ENCODE results near the gene UNCX.

Gene UNCX

GRCh38 chr7:1246871-1247526 is 14.3 kb downstream of the UNCX start:
- no peaks in the 10 kb centered on the region for H3K79me2 ChIP-seq (ENCODE audit: insufficient read depth, low read length)
- H3F3A ChIP-seq (ENCODE audit: insufficient read depth) = no peaks in the 10 kb centered on the region
- TF ChIP-seq EZH2phosphoT487 (conservative IDR thresholded peaks at IDR 0.05; ENCODE audit: low read length) (no peak), CTCF (IDR thresholded peaks at IDR 0.05; ENCODE audit: insufficient read depth, low read length, poor library complexity, severe bottlenecking) (no peak)
- H4K20me1 ChIP-seq (ENCODE audit: low read depth, low read length) = no peaks in the 10 kb centered on the region
- no peaks in the 10 kb centered on the region for H3K9me2 ChIP-seq (replicated peaks; ENCODE audit: insufficient read depth, low read length)
- no peak overlapping the region for H3K9ac ChIP-seq (ENCODE audit: low read length)
- H3K36me3 ChIP-seq (ENCODE audit: low read length) = no peaks in the 10 kb centered on the region
- H3K9me3 ChIP-seq (ENCODE audit: insufficient read depth, low read length) = no peaks in the 10 kb centered on the region
- H3K4me3 ChIP-seq (ENCODE audit: insufficient read depth, low read length, poor library complexity, severe bottlenecking) = no peak overlapping the region
- H2AFZ ChIP-seq (ENCODE audit: low read depth, low read length, severe bottlenecking) = no peak overlapping the region
- no peaks in the 10 kb centered on the region for H3K27me3 ChIP-seq (ENCODE audit: low read length)
- no peak overlapping the region for H3K4me2 ChIP-seq (ENCODE audit: low read depth, low read length, poor library complexity, severe bottlenecking)
- no peak overlapping the region for H3K27ac ChIP-seq (ENCODE audit: low read depth, low read length)

- H3K79me2 ChIP-seq (ENCODE audit: insufficient read depth, low read length) = no peaks in the 10 kb centered on the region
- H3K27ac ChIP-seq (ENCODE audit: low read depth, low read length) = no peak overlapping the region
- no peaks in the 10 kb centered on the region for H3K36me3 ChIP-seq (ENCODE audit: low read length)
- H3K4me2 ChIP-seq (ENCODE audit: low read depth, low read length, poor library complexity, severe bottlenecking) = no peak overlapping the region
- H2AFZ ChIP-seq (ENCODE audit: low read depth, low read length, severe bottlenecking) = no peak overlapping the region
- no peaks in the 10 kb centered on the region for H3K27me3 ChIP-seq (ENCODE audit: low read length)
- H4K20me1 ChIP-seq (ENCODE audit: low read depth, low read length) = no peaks in the 10 kb centered on the region
- TF ChIP-seq CTCF (IDR thresholded peaks at IDR 0.05; ENCODE audit: insufficient read depth, low read length, poor library complexity, severe bottlenecking) = no peak
- no peak for TF ChIP-seq EZH2phosphoT487 (conservative IDR thresholded peaks at IDR 0.05; ENCODE audit: low read length)
- H3K9me2 ChIP-seq (replicated peaks; ENCODE audit: insufficient read depth, low read length) = no peaks in the 10 kb centered on the region
- H3K9me3 ChIP-seq (ENCODE audit: insufficient read depth, low read length) = no peaks in the 10 kb centered on the region
- no peak overlapping the region for H3K9ac ChIP-seq (ENCODE audit: low read length)
- H3F3A ChIP-seq (ENCODE audit: insufficient read depth) = no peaks in the 10 kb centered on the region
- no peak overlapping the region for H3K4me3 ChIP-seq (ENCODE audit: insufficient read depth, low read length, poor library complexity, severe bottlenecking)
These were observed 14.9 kb downstream of the UNCX start for GRCh38 chr7:1247527-1248041.

GRCh38 chr7:1248143-1248915 is 15.7 kb downstream of the UNCX start:
- Histone ChIP-seq H3K9me2 (replicated peaks; ENCODE audit: insufficient read depth, low read length) (no peaks in the 10 kb centered on the region), H4K20me1 (ENCODE audit: low read depth, low read length) (no peaks in the 10 kb centered on the region), H3K36me3 (ENCODE audit: low read length) (no peaks in the 10 kb centered on the region), H3K27me3 (ENCODE audit: low read length) (no peaks in the 10 kb centered on the region), H3K79me2 (ENCODE audit: insufficient read depth, low read length) (no peaks in the 10 kb centered on the region), H3K9ac (ENCODE audit: low read length) (no peak overlapping the region), H3F3A (ENCODE audit: insufficient read depth) (no peaks in the 10 kb centered on the region), H3K4me2 (ENCODE audit: low read depth, low read length, poor library complexity, severe bottlenecking) (no peak overlapping the region), H3K4me3 (ENCODE audit: insufficient read depth, low read length, poor library complexity, severe bottlenecking) (no peak overlapping the region), H3K9me3 (ENCODE audit: insufficient read depth, low read length) (no peaks in the 10 kb centered on the region), H3K27ac (ENCODE audit: low read depth, low read length) (no peak overlapping the region), H2AFZ (ENCODE audit: low read depth, low read length, severe bottlenecking) (no peak overlapping the region)
- TF ChIP-seq EZH2phosphoT487 (conservative IDR thresholded peaks at IDR 0.05; ENCODE audit: low read length) = no peak
- TF ChIP-seq CTCF (IDR thresholded peaks at IDR 0.05; ENCODE audit: insufficient read depth, low read length, poor library complexity, severe bottlenecking) = no peak
